NCI-H1694 (cell line): ENCODE results near the gene RAB40B.
"Not testable (repeated sequence)": the region's sequence is repeated elsewhere in the genome, so short reads cannot be mapped to it uniquely, and the experiment has no call there.

Experiments
- DNase-seq: peaks from one replicate; lab custom pipeline; 2025; lab: John Stamatoyannopoulos, UW

Gene RAB40B

DNA sequence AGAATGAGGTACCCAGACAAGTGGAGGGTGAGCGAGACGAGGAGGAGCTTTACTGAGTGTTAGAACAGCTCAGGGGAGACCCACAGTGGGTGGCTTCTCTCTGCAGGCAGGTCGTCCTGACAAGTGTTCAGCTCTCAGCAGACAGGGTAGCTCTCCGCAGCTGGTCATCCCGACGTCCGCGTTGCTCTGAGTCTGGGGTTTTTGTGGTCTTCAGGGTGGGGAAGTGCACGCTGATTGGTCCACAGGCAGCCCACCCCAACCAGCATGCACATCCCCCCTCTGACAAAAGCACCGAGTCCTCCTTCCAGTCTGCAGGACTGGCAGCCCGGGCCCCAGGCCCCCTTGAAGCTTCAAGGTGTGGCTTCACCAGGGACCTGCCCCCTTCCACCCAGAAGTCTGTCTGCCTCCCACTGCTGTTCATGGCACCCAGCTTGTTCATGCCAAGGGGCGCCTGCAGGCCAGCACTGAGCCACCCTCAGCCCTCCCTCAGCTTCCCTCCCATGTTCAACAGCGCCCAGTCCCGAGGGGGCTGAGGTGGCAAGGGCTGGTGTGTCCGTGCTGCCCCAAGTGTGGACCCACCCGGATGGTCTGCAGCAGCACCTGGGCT, 30.4 kb downstream of the RAB40B start:
- DNase-seq, result no peak

DNA sequence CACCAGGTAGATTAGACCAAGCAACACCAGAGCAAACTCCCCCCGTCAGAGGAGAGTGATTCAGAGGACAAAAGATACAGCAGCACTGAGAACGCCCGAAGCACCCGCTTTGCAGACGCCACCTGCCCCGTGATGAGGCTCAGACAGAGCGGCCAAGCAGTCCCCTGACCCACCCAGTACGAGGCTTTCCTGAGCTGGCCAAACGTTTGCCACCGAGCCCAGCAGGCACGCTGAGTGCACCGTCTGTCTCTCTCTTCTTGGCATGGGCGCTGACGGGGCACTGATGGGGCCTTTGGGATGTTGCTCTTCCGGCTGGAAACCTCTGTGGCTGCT, 30.9 kb downstream of the RAB40B start:
- no peak for DNase-seq

DNA sequence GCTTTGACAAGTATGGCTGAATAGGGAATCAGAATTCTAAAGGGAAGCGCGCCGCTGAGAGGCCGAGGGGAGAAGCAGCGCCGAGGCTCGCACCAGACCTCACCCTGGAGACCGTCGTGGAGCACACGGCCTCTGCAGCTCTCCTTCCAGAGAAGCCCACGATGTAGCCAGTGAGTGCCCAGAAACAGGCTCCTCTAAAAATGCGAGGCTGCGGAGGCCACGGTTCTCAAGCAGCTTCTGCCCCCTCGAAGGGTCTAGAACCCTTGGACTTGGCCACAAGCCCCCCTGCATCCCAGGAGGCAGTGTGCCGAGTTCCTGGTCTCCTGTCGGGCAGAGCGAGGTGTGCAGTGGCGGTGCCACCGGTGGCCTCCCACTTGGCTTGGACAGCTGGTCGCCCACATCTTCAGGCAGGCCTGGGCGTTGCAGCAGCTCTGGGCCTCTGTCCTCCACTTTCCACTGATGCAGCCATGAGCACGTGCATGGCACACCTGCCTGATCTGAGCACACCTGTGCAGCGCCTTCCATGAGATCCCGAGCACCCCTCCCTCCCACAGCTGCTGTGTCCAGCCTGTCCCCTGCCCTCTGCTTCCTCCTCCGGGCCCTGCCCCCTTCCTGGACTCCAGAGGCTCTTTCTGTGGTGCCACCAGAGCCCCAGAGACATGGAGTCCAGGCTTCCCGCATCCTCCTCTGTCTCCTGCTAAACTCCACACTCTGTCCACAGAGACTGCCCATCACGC, 31.4 kb downstream of the RAB40B start:
- DNase-seq, result no peak

DNA sequence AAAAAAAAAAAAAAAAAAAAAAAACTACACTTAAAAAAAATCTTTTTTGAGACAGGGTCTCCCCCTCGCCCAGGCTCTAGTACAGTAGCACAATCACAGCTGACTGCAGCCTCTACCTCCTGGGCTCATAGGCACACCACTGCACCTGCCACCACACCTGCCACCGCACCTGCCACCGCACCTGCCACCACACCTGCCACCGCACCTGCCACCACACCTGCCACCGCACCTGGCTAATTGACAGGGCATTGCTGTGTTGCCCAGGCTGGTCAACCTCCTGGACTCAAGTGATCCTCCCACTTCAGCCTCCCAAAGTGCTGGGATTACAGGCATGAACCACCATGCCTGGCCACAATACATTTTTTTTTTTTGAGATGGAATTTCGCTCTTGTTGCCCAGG, 32.6 kb downstream of the RAB40B start:
- DNase-seq, result no peak

DNA sequence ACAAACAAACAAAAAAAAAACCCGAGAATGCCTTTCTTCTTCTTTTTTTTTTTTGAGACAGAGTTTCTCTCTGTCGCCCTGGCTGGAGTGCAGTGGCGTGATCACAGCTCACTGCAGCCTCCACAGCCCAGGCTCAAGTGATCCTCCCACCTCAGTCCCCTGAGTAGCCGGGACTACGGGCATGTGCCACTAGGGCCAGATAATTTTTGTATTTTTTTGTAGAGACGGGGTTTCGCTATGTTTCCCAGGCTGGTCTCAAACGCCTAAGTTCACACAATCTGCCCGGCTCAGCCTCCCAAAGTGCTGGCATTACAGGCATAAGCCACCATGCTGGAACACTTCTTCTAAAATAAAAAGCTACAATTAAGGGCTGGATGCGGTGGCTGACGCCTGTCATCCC, 33.3 kb downstream of the RAB40B start:
- no peak for DNase-seq

DNA sequence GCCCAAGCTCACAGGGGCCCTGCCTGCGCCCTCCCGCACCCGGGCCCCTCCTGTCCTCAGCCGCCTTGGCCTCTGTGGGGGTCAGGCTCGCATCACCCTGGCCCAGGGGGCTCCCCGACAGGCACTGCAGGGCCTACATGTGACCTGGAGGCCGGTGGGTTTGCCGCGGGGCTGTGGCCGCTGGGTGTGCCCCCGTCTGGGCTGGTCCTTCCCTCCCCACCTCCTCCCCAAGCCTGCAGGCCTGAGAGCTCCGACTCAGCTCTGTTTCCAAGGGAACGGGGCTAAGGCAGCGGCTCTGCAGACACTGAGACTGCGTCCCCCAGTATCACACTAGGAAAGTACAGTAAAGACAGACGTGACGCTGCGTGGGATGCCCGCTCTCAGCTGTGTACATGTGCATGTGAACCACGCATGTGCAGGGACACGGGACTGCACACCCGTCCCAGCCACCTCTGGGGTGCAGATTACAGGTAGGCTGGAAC, 33.8 kb downstream of the RAB40B start:
- no peak for DNase-seq

DNA sequence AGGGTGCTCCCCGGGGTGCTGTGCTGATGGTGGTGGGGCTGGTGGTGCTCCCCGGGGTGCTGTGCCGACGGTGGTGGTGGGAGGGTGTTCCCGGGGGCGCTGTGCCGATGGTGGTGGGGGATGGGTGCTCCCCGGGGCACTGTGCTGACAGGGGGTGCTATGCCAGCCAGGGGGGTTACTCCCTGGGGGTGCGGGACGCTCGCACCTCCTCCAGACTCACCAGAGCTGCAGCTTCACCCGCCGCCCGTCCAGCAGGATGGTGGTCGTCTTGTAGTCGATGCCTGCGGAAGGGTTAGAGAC, 34.3 kb downstream of the RAB40B start:
- DNase-seq, result no peak

DNA sequence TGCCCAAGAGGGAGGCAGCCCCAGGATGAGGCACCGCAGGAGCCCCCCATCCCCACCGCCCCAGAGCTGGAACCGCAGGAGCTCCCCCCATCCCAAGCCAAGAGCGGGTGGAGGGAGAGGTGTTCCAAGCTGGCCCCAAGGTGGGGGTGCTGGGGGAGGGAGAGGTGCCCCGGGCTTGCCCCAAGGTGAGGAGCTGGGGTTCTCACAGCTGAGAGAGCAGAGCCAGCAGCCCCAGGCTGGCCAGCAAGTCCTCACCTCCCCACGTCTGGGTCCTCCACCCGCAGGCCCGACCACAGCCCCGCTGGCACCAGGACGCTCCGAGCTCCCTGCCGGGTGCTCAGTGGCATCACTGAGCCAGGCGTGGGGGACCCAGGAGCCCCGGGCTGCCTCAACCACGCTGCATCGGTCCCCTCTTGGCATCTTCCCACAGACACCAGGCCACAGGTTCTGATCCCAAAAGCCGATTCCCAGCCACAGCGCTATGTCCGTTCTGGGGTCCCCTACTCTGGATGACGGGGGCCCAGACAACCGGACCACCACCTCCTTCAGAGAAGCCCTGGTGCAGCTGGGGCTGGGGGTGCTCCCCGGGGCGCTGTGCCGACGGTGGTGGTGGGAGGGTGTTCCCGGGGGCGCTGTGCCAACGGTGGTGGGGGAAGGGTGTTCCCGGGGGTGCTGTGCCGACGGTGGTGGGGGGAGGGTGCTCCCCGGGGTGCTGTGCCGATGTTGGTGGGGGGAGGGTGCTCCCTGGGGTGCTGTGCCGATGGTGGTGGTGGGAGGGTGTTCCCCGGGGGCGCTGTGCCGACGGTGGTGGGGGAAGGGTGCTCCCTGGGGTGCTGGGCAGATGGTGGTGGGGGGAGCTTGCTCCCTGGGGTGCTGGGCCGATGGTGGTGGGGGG, 34.9 kb downstream of the RAB40B start:
- no peak for DNase-seq

DNA sequence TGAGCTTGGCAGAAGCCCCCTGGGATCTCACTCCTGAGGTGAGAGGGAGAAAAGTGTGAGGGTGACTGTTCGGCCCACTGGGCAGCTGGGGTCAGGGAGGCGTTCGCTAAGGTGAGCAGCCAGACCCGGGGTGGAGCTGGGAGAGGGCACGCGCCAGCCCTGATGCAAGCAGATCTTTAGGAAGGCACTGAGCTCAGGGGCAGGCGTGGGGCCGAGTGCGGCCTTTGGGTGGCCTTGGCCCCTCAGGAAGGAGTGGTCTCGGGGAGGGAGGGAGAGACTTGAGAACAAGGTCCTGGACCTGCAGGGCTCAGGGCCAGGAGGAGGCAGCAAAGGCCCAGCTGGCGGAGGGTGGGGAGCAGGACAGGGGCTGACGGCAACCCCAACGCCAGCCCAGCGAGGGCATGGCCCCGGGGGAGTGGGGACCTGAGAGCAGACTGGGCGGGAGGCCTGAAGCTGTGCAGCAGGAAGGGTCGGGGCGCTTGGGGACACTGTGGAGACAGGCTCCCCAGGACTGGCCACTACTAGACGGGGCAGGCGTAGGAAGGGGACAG, 35.7 kb downstream of the RAB40B start:
- DNase-seq, result no peak

DNA sequence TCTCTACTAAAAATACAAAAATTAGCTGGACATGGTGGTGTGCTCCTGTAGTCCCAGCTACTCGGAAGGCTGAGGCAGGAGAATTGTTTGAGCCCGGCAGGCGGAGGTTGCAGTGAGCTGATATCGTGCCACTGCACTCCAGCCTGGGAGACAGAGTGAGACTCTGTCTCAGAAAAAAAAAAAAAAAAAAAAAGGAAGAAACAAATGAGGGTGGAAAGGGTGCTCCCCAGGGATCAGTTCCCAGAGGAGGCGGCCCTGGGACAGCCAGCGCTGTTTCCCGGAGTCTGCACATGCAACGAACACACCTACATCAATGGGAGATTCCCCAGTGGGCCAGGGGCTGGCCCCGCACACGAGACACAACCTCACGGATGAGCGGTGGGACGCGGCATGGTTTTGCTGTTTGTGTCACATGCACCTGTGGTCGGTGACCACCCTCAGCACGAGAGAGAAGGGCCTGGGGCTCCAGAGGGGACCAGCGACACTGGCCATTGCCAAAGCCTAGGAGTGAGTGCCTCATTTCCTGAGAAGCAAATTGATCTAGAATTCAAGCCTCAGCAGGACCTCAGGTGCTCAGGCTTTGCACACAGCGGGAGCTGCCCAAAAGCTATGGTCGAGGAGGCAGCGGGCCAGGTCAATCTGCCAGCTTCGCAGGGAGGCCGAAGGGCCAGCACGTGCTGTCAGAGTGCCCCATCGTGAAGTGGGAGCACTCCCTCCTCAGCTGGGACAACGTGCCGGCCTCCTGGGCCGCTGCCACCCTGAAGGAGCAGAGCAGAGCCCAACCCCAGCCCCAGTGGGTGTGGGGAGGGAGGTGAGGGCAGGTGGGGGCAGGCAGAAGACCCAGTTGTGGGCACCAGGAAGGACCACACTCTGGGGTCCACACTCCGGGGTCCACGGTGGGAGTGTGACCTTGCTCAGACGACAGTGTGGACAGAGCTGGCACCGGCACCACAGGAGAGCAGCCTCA, 36.5 kb downstream of the RAB40B start:
- no peak for DNase-seq

DNA sequence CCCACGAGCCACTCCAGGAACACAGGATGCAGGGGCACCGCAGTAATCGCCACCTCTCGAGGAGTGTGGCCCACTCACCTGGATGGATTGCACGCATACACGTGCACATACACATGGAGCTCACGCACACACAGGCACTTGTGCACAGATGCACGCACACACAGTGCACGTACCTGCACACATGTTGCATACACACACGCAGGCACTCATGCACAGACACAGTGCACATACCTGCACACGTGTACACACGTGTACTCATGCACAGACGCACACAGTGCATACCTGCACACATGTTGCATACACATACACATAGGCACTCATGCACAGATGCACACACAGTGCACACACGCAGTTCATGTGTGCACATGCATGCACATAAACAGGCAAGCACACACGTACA, 38.6 kb downstream of the RAB40B start:
- DNase-seq, result no peak

DNA sequence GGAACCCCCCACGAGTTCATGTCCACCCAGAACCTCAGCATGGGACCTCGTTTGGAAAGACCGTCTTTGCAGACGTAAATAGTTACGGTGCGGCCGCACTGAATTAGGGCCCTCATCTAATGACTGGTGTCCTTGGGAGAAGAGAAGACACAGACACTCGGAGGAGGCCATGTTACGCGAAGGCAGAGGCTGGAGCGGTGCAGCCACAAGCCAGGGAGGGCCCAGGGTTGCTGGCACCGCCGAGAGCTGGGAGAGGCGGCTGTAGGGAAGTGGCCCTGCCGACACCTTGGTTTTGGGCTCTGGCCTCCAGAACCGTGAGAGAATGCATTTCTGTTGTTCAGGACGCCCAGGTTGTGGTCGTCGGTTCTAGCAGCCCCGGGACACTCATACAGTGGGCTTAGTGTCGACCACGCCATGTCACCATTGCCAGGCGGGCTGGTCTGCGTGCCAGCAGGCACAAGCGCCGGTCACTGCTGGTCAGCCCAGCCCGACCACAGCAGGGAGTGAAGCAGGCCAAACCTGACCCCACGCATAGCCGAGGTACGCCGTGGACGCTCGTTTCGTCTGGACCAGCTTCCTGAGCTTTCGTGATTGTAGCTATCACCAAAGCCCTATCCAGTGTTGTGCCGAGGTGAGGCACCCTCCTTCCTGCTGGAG, 39.6 kb downstream of the RAB40B start:
- DNase-seq, result no peak

DNA sequence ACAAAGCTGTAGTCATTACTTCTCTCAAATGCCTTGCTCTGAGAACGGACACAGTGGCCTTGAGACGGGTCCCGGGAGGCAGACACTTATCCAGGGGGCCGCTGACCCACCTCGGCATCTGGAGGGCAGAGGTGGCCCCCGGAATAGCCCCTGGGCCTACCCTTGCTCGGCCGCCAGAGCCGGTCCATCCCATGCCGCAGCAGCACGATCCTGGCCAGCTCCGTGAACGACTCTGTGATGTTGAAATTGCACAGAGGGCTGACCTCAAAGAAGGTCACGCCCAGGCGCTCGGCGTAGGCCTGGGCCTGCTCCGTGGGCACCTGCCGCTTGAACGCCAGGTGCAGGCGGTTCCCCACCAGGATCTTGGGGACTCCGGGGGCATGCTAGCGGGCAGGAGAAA, 40.2 kb downstream of the RAB40B start:
- DNase-seq, result no peak

DNA sequence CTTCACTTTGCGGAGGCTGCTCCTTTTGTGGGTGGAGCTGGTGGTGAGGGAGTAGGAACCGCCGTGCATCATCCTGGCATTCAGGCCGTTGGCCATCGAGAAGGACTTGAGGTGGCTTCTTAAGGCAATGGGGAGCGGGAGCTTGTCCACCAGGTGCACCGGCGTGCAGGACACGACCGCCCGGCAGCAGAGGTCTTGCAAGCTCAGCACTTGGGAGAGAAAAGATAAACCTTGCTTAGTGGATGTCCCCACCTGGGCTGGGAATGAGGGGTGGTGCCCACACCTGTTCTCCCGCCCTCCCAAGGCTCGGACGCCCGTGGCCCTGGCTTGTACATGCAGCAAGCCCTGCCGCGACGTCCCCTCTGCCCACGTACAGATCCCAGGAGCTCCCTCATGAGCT, 40.6 kb downstream of the RAB40B start:
- DNase-seq, result no peak

DNA sequence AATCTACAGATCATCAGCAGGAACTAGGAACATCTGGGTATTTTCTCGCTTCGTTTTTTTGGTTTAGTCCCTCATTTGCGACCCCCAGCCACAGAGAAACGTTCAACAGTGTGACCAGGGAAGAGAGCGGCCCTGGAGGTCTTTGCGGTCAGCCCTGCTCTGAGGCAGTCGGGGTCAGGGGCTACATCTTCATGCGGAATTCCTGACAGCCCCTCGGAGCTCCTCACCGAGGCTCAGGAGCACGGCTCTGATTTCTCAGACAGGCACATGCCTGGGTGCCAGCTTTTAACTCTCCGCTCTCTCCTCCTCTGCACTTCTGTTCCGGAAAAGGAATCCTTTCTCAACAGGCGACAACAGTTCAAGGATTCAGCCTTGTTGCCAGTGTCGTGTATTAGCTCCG, 42.2 kb downstream of the RAB40B start:
- DNase-seq, result no peak

DNA sequence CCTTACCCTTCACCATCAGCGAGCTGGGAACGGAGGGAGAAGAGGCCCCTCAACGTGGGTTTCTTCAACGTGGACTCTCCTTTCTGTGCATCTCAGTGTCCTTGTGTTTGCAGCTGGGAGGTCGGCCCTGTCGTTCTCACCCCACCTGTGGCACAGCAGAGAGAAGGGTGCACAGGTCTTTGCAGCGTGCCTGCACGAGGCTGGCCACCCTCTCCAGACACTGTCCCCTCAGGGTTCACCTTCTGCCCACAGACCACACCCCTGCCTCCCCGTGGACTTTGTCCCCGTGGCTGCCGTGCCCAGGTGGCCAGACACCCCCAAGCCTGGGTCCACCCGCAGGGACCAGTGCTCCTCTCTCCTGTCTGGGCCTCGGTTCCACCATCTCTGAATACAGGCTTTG, 43.0 kb downstream of the RAB40B start:
- no peak for DNase-seq

DNA sequence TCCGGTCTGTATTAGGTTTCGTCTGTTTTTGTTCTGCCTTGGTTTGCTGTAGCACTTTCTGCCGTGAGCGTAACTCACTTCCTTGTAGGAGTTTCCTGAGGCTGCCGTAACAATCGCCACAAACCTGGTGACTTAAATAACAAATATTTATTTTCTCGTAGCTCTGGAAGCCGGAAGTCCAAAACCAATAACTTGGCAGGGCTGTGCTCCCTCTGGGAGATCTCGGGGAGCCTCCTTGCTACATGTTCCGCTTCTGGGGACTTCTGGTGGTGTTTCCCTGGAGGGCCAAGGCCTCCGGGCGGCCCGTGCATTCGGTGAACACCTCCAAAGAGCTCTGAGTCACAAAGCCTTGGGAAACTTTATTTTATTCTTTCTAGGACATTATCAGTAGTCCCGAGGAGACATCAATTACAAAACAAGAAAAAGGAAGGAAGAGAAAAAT, 43.4 kb downstream of the RAB40B start:
- DNase-seq, result no peak

DNA sequence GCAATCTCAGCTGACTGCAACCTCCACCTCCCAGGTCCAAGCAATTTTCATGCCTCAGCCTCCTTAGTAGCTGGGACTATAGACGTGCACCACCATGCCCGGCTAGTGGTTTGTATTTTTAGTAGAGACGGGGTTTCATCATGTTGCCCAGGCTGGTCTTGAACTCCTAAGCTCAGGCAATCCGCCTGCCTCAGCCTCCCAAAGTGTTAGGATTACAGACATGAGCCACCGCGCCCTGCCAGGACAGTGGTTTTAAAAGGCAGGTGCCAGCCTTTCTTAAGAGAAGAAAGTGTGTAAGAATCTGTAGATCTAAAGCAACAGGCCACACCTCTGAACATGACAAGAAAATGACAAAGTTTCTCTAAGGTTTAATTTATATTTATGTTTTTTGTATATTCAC, 43.9 kb downstream of the RAB40B start:
- DNase-seq, result not testable (repeated sequence)

DNA sequence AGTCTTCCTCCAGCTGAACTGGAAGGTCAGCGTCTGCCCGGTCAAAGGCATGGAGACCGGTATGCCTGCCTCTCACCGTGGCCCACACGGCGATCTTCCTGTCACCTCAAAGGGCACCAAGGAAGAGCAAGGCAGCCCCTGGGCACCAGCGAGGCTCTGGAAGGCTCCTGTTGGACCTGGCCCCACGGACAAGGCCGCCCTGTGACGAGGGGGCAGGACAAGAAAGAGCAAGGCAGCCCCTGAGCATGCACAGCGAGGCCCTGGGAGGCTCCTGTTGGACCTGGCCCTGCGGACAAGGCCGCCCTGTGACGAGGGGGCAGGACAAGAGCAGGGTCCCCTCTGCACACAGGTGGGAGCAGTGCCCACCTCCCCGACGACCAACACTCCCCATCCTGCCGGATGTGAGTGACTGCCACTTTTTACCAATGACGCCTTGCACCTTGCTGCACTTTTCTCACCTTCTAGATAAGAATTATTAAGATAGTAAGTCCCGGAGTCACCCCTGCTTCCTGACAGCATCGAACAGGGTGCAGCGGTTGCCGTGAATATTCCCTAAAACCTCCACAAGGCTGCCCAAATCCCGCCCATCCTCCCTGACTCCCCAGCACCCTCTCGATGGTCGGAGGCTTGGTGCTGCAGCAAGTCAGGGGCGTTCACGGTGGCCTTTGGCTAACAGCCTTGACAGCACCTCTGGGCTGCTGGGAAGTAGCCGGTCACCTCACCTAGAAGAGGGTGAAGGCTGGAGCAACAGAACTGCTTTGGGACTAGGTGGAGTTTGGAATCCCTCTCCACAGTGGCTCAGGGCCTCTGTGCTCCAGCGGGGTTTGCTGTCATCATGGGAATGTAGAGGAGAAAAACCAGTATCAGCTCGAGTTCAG, 44.6 kb downstream of the RAB40B start:
- DNase-seq, result no peak

DNA sequence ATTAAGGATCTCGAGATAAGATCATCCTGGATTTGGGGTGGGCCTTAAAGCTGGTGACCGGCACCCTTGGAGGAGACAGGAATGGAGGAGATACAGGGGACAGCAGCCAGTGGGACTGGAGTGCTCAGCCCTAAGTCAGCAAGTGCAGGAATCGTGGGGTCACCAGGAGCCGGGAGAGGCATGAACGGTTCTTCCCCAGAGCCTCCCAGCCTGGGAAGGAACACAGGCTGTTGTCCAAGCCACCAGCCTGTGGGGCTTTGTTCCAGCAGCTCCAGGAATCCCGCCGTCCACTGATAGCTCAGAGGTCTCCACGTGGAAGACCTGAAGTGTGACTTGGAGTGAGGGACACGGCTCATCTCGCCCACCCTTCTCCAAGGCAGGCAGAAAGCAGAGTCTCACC, 47.8 kb downstream of the RAB40B start:
- no peak for DNase-seq
